K562 (cell line): ENCODE measurements around the gene EPC2. TPM values are rescaled to one million over a fixed set of nuclear protein-coding genes. Genes with fewer than 3 reads are reported as not detected.

Experiments
- ATAC-seq: fragments of 200-7000 bp; cut with Tn5 transposase; 3 replicates; pipeline ENCODE4 v1.9.1; 2020; ENCODE audit warnings: moderate library complexity
- BruUV-seq: library from RNA; stranded (reverse); fragments of 400-500 nt; replicated peaks from 2 replicates; lab custom pipeline; 2021; lab: Mats Ljungman, UMichigan
- CTCF ChIA-PET: fragments of 300-600 bp; formaldehyde crosslinking; extraction: SDS; loops from one replicate; lab custom pipeline; 2021; ENCODE audit warnings: low intra/inter-chr PET ratio; lab: Yijun Ruan, JAX
- POLR2A ChIA-PET: fragments of 300-600, 350-650 bp; sonication (Branson Sonifier 250); formaldehyde crosslinking; extraction: SDS; loops from one replicate; lab custom pipeline; 2021; ENCODE audit warnings: antibody characterized with exemption, inconsistent platforms; lab: Yijun Ruan, JAX
- DNase-seq, 4 experiments: peaks; one replicate each; pipeline versions ENCODE4 v3.0.0 to v3.0.0-alpha.2; 2011 to 2018; ENCODE audit warnings: low spot score in 3 of 4, mixed read lengths in 3 of 4; ENCODE audit errors: extremely low read depth in 1 of 4
- FAIRE-seq: peaks from 2 replicates; lab custom pipeline; 2011; peaks lifted over from hg19 to GRCh38; lab: Jason Lieb, UNC
- H2AFZ ChIP-seq: 2 replicates; pipeline ENCODE4 v1.6.0; 2011; ENCODE audit warnings: low read depth, low read length, control low read depth, inconsistent platforms
- H3K27ac ChIP-seq: fragments of 200-600 bp; 3 replicates; pipeline ENCODE4 v1.8.0; 2011; ENCODE audit warnings: low read depth, mild to moderate bottlenecking, control low read depth, inconsistent platforms, low read length, moderate library complexity, mixed read lengths; ENCODE audit errors: extremely low read depth
- H3K27me3 ChIP-seq, 2 experiments: fragments of 300-600 bp in 1 of 2; 2 replicates in 1 of 2; 3 replicates in 1 of 2; pipeline versions ENCODE4 v1.6.0 to v1.8.0; 2011; ENCODE audit warnings: inconsistent platforms in 2 of 2, low read length in 2 of 2, mild to moderate bottlenecking in 1 of 2, mixed read lengths in 1 of 2, moderate library complexity in 1 of 2; ENCODE audit not compliant: control insufficient read depth in 2 of 2, insufficient read depth in 2 of 2
- H3K36me3 ChIP-seq: fragments of 300-600 bp; 3 replicates; pipeline ENCODE4 v1.8.0; 2011; ENCODE audit warnings: mild to moderate bottlenecking, low read length, inconsistent platforms; ENCODE audit not compliant: control insufficient read depth, insufficient read depth
- H3K4me1 ChIP-seq, 2 experiments: fragments of 200-600 bp in 1 of 2; replicated peaks in 1 of 2; 2 replicates in 1 of 2; 3 replicates in 1 of 2; pipeline versions ENCODE4 v1.5.1 to v1.8.0; 2011; ENCODE audit warnings: inconsistent platforms in 2 of 2, low read length in 2 of 2, mild to moderate bottlenecking in 1 of 2, mixed read lengths in 1 of 2, moderate library complexity in 1 of 2; ENCODE audit not compliant: control insufficient read depth in 2 of 2, insufficient read depth in 2 of 2
- H3K4me2 ChIP-seq: 2 replicates; pipeline ENCODE4 v1.6.1; 2011; ENCODE audit warnings: low read length, control low read depth, inconsistent platforms, mixed read lengths; ENCODE audit not compliant: insufficient read depth
- H3K4me3 ChIP-seq: fragments of 200-600 bp; sonication (generic), shearing (Covaris generic); 2 replicates; pipeline ENCODE4 v1.5.1; 2016; ENCODE audit warnings: control low read depth, inconsistent platforms
- H3K79me2 ChIP-seq: fragments of 200-600 bp; 3 replicates; pipeline ENCODE4 v1.8.0; 2011; ENCODE audit warnings: low read length, inconsistent platforms; ENCODE audit not compliant: control insufficient read depth, insufficient read depth
- H3K9ac ChIP-seq, 2 experiments: 2 replicates each; pipeline versions ENCODE4 v1.6.0 to v1.6.1; 2011; ENCODE audit warnings: low read depth in 2 of 2, low read length in 2 of 2, control low read depth in 1 of 2, inconsistent platforms in 1 of 2, mild to moderate bottlenecking in 1 of 2, mixed read lengths in 1 of 2; ENCODE audit not compliant: insufficient read depth in 1 of 2
- H3K9me1 ChIP-seq: one replicate; pipeline ENCODE4 v1.6.0; 2011; ENCODE audit warnings: inconsistent platforms, mild to moderate bottlenecking, low read length, moderate library complexity; ENCODE audit not compliant: control insufficient read depth, insufficient read depth
- H3K9me3 ChIP-seq: replicated peaks from 2 replicates; pipeline ENCODE4 v1.5.1; 2011; ENCODE audit warnings: low read depth, low read length, inconsistent platforms; ENCODE audit not compliant: control insufficient read depth, insufficient read depth
- H4K20me1 ChIP-seq: replicated peaks from 2 replicates; pipeline ENCODE4 v1.6.1; 2011; ENCODE audit warnings: low read length, inconsistent platforms, mixed read lengths; ENCODE audit not compliant: control insufficient read depth, insufficient read depth
- BCL6 ChIP-seq: fragments of 250-450 bp; sonication (Bioruptor Pico); IDR thresholded peaks from 2 replicates; pipeline ENCODE4 v1.4.0; 2020
- CREB1 ChIP-seq, 2 experiments: sonication (generic) in 1 of 2; formaldehyde crosslinking in 1 of 2; IDR thresholded peaks; 2 replicates each; pipeline versions ENCODE4 v1.6.1 to v1.8.0; 2012 to 2022; ENCODE audit warnings: inconsistent platforms in 1 of 2, mild to moderate bottlenecking in 1 of 2, missing genetic modification reagents in 1 of 2, moderate library complexity in 1 of 2
- FOXP4 ChIP-seq: sonication (generic); formaldehyde crosslinking; IDR thresholded peaks from 2 replicates; pipeline ENCODE4 v1.8.0; 2022; ENCODE audit warnings: mild to moderate bottlenecking, missing genetic modification reagents, borderline replicate concordance
- HDAC1 ChIP-seq, 2 experiments: fragments of 450-650 bp; IDR thresholded peaks; 2 replicates each; pipeline ENCODE4 v1.6.1; 2016 to 2017; ENCODE audit warnings: inconsistent platforms in 1 of 2, mild to moderate bottlenecking in 1 of 2, moderate library complexity in 1 of 2
- HNRNPL ChIP-seq: fragments of 200-400 bp; formaldehyde crosslinking; IDR thresholded peaks from 2 replicates; pipeline ENCODE4 v1.6.1; 2017; ENCODE audit warnings: low read depth, mild to moderate bottlenecking, low read length
- NR0B1 ChIP-seq: fragments of 450-650 bp; IDR thresholded peaks from one replicate; pipeline ENCODE4 v1.6.1; 2018; ENCODE audit warnings: mild to moderate bottlenecking, moderate library complexity; ENCODE audit not compliant: partially characterized antibody
- NR4A1 ChIP-seq, 2 experiments: fragments of 250-450 bp in 1 of 2; fragments of 450-650 bp in 1 of 2; sonication (Bioruptor Pico) in 1 of 2; IDR thresholded peaks; 2 replicates each; pipeline versions ENCODE4 v1.4.0 to v1.6.1; 2016 to 2020; ENCODE audit warnings: mild to moderate bottlenecking in 2 of 2, missing compliant biosample characterization in 1 of 2, missing genetic modification characterization in 1 of 2, moderate library complexity in 1 of 2
- PTTG1 ChIP-seq: fragments of 450-650 bp; IDR thresholded peaks from 2 replicates; pipeline ENCODE4 v1.6.1; 2016; ENCODE audit warnings: low read depth, mild to moderate bottlenecking, missing genetic modification characterization, missing compliant biosample characterization
- RAD21 ChIP-seq, 2 experiments: fragments of 250-450 bp in 1 of 2; fragments of 450-650 bp in 1 of 2; sonication (Bioruptor Pico) in 1 of 2; formaldehyde crosslinking in 1 of 2; IDR thresholded peaks in 1 of 2; conservative IDR thresholded peaks in 1 of 2; 2 replicates each; pipeline versions ENCODE4 v1.4.0 to v1.8.0; 2020 to 2022; ENCODE audit warnings: mild to moderate bottlenecking in 2 of 2, moderate library complexity in 1 of 2
- SRSF1 ChIP-seq: fragments of 200-400 bp; formaldehyde crosslinking; IDR thresholded peaks from 2 replicates; pipeline ENCODE4 v1.6.1; 2017; ENCODE audit warnings: mild to moderate bottlenecking, low read depth, low read length, moderate library complexity
- SRSF3 ChIP-seq: fragments of 200-400 bp; formaldehyde crosslinking; IDR thresholded peaks from 2 replicates; pipeline ENCODE4 v1.6.1; 2016; ENCODE audit warnings: mild to moderate bottlenecking, low read length, moderate library complexity; ENCODE audit not compliant: insufficient read depth
- TAF9B ChIP-seq: fragments of 450-650 bp; IDR thresholded peaks from 2 replicates; pipeline ENCODE4 v1.6.1; 2018; ENCODE audit warnings: mild to moderate bottlenecking; ENCODE audit not compliant: partially characterized antibody
- TBL1XR1 ChIP-seq, 2 experiments: IDR thresholded peaks; 2 replicates each; pipeline ENCODE4 v1.6.1; 2012; ENCODE audit warnings: improper control_type of control experiment in 2 of 2, low read length in 2 of 2, mild to moderate bottlenecking in 1 of 2
- YY1 ChIP-seq, 3 experiments: IDR thresholded peaks; 2 replicates each; pipeline ENCODE4 v1.6.1; 2011; ENCODE audit warnings: low read length in 2 of 3, mild to moderate bottlenecking in 2 of 3, moderate library complexity in 2 of 3, borderline replicate concordance in 1 of 3, control low read depth in 1 of 3, low read depth in 1 of 3; ENCODE audit not compliant: insufficient read depth in 3 of 3, insufficient replicate concordance in 2 of 3, control insufficient read depth in 1 of 3, insufficient read length in 1 of 3; ENCODE audit errors: extremely low read depth in 1 of 3
- ZFP30 ChIP-seq: fragments of 250-450 bp; sonication (Bioruptor Pico); IDR thresholded peaks from 2 replicates; pipeline ENCODE4 v1.8.0; 2022; ENCODE audit warnings: moderate library complexity, mild to moderate bottlenecking, inconsistent platforms, borderline replicate concordance
- ZKSCAN3 ChIP-seq: fragments of 250-450 bp; sonication (Bioruptor Pico); IDR thresholded peaks from 2 replicates; pipeline ENCODE4 v1.4.0; 2020
- WGBS: fragments of 100-300 bp; shearing (Covaris generic); methylation state at CpG from one replicate; pipeline ENCODE4 v1.1.6; 2016; ENCODE audit warnings: low coverage, mixed read lengths; ENCODE audit not compliant: insufficient coverage; ENCODE audit errors: missing lambda C conversion rate; 5-methylcytosine and 5-hydroxymethylcytosine counted together
- in situ Hi-C: fragments of 300-500 bp; cut with MboI; formaldehyde crosslinking; loops from 4 replicates; pipeline ENCODE4 v1.15.0; 2018; ENCODE audit warnings: inconsistent platforms, mixed read lengths
- intact Hi-C: fragments of 100-400 bp; cut with micrococcal nuclease; formaldehyde crosslinking; loops from 2 replicates; pipeline ENCODE4 v1.14.2; 2022
- polyA plus RNA-seq, 8 experiments: library from polyadenylated mRNA; depleted of rRNA in 4 of 8; stranded (reverse) in 5 of 8; unstranded in 3 of 8; fragments of >200 nt; fragmentation: Nextera tagmentation in 2 of 8; fragmentation: Illumina TruSeq in 1 of 8; extraction: Ambion mirVana in 2 of 8; extraction: Trizol in 1 of 8; gene quantifications; 2 replicates each; pipeline versions ENCODE4 v1.2.1 to v1.2.3, GENCODE V29; 2011 to 2014; ENCODE audit warnings: inconsistent platforms in 1 of 8, missing spikeins in 1 of 8
- total RNA-seq, 7 experiments: library from RNA; depleted of rRNA in 6 of 7; stranded (reverse); fragments of >200 nt in 6 of 7; fragmentation: Illumina TruSeq in 2 of 7; extraction: Trizol in 2 of 7; gene quantifications; 2 replicates each; pipeline versions ENCODE4 v1.2.1 to v1.2.3, GENCODE V29; 2011 to 2021; ENCODE audit warnings: low replicate concordance in 1 of 7

Gene EPC2
- total and polyA plus RNA-seq, 9 of the 15 experiments (the other 6 are each of a cell fraction or from before 2014, with no cell fraction given), result 7.0 to 35.8 (median 29.1) TPM

- in situ Hi-C loops, result loop anchor here (25.0 kb wide), 1 partner anchor 888 kb away; no protein-coding TSS in a partner anchor
- peaks cover 0 to 7% of the 10 kb centered on the region in 2 experiments; a peak in 1 of 5 replicates for H3K4me1 ChIP-seq
- peaks cover 16% of the 10 kb centered on the region for H4K20me1 ChIP-seq
- ChIA-PET CTCF (no interaction called here), POLR2A (interaction anchor here (0.6 kb wide), 1 partner anchor 18 kb away, joined by 3 read pairs; no protein-coding TSS in a partner anchor)
- H3K36me3 ChIP-seq, result no peaks in the 10 kb centered on the region
- H3K9me1 ChIP-seq, result no peaks in the 10 kb centered on the region
- DNase-seq (peak; percentile 67 to 68 (median 68)), ATAC-seq (peak; percentile 84), FAIRE-seq (peak; percentile 83)
- H3K9ac ChIP-seq, result no peak overlapping the region
- H3K4me3 ChIP-seq, result no peak overlapping the region
- H3K27me3 ChIP-seq, result no peaks in the 10 kb centered on the region
- peaks cover 85% of the 10 kb centered on the region for H3K79me2 ChIP-seq
- WGBS, result 5% methylated on average over 2 of the region's 2 CpGs
- no TSS peak for BruUV-seq
- H3K27ac ChIP-seq, result no peak overlapping the region
- H2AFZ ChIP-seq, result no peak overlapping the region
- no peak overlapping the region for H3K4me2 ChIP-seq
- intact Hi-C loops, result no loop called here
- H3K9me3 ChIP-seq, result no peaks in the 10 kb centered on the region
- TF ChIP-seq YY1 (IDR thresholded peaks at IDR 0.05; ENCODE audit: borderline replicate concordance in 1 of 3, control insufficient read depth in 1 of 3, extremely low read depth in 1 of 3, insufficient read depth in 3 of 3, insufficient read length in 1 of 3, insufficient replicate concordance in 2 of 3, low read depth in 1 of 3, low read length in 2 of 3), result no peak
- no peak for TF ChIP-seq BCL6 (CRISPR knock-in tag)
- TF ChIP-seq ZKSCAN3 (CRISPR knock-in tag), result no peak
- peak in 1 of 2 experiments; percentile 47; a peak in 2 of 4 replicates for TF ChIP-seq RAD21 (CRISPR knock-in tag; conservative IDR thresholded peaks at IDR 0.05 in 1 of 2, IDR thresholded peaks at IDR 0.05 in 1 of 2)
- TF ChIP-seq TBL1XR1 (IDR thresholded peaks at IDR 0.05; ENCODE audit: low read length in 2 of 2), result no peak
- TF ChIP-seq NR4A1 (CRISPR knock-in tag; IDR thresholded peaks at IDR 0.05), result no peak
- TF ChIP-seq NR4A1 (tag; IDR thresholded peaks at IDR 0.05), result no peak
- TF ChIP-seq HNRNPL, result no peak
- TF ChIP-seq CREB1 (IDR thresholded peaks at IDR 0.05), result no peak
- no peak for TF ChIP-seq CREB1 (CRISPR knock-in tag; IDR thresholded peaks at IDR 0.05)
- TF ChIP-seq NR0B1, result no peak
- TF ChIP-seq FOXP4, result no peak
- TF ChIP-seq ZFP30 (CRISPR knock-in tag), result no peak
- TF ChIP-seq SRSF3, result no peak
- no peak for TF ChIP-seq TAF9B
- no peak for TF ChIP-seq PTTG1 (tag)
- TF ChIP-seq SRSF1, result no peak
- no peak for TF ChIP-seq HDAC1 (IDR thresholded peaks at IDR 0.05)
These were observed 29.8 kb downstream of the EPC2 start for GRCh38 chr2:148674063-148675020.
